HG03442 (cell line): ENCODE results near the gene MAP3K6.

Source experiments
- ATAC-seq: cut with Tn5 transposase; IDR thresholded peaks from one replicate; pipeline ENCODE4 v1.9.1; 2021; ENCODE audit warnings: mild to moderate bottlenecking, moderate library complexity; ENCODE audit not compliant: unreplicated experiment

MAP3K6 gene

GRCh38 chr1:27379564-27380122, 12.9 kb upstream of the MAP3K6 start:
- ATAC-seq = no peak

DNA sequence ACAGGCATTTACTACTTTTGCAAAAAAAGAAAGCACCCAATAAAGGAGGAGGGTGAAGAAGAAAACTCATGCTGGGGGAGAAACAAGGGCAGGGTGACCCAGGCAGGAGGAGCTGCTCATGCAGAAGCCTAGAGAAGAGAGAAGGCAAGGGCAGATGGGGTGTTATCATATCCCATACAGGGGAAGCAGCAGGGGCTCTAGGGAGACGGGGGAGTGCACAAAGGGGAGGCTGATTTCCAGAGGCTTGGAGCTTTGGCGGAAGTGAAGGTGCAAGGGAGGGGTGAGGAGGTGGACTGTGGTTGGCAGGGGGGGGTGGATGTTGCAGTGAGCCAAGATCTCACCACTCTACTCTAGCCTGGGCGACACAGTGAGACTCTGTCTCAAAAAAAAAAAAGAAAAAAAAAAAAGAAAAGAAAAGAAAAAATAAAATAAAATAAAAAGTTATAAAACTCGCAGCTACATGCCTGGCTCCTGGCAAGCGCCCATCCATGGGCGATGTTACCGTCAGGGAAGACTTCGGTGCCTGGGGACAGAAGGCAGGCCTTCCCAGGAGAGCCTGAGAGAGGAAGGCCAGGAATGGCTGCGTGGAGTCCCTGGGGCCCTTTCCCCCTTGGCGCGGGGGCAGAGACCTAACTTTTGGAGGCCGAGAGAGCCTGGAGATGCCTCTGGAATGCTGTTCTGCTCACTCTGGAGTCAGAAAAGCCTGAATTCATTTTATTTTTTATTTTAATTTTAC, 11.2 kb upstream of the MAP3K6 start:
- no peak for ATAC-seq

GRCh38 chr1:27374362-27375086, 7.8 kb upstream of the MAP3K6 start, which contains the start of gene FCN3:
FCN3 (minus strand) TSS chr1:27374824; CDS start chr1:27374818, 6 bp downstream.
- no peak for ATAC-seq

GRCh38 chr1:27372808-27373690, 6.3 kb upstream of the MAP3K6 start:
- no peak for ATAC-seq

GRCh38 chr1:27372022-27372807, 5.5 kb upstream of the MAP3K6 start:
- ATAC-seq = no peak

- no peak for ATAC-seq
Observed at GRCh38 chr1:27368869-27369582, 2.3 kb upstream of the MAP3K6 start.

- no peak for ATAC-seq
Observed at GRCh38 chr1:27367160-27367650, 444 bp upstream of the MAP3K6 start.

DNA sequence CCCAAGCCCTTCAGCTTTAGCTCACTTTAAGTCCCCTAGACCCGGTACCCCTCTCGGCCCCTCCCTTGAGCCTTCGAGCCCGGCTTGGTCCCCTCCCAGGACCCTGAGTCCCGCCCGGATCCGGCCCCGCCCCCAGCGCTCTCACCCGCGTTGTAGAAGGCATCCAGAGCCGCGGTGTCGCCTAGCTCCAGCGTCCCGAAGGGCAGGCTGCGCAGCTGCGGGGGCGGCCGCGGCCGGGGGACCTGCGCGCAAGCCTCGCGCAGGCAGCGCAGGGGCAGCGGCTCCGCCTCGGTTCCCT, 699 bp downstream of the MAP3K6 start:
- ATAC-seq = peak; percentile 31

DNA sequence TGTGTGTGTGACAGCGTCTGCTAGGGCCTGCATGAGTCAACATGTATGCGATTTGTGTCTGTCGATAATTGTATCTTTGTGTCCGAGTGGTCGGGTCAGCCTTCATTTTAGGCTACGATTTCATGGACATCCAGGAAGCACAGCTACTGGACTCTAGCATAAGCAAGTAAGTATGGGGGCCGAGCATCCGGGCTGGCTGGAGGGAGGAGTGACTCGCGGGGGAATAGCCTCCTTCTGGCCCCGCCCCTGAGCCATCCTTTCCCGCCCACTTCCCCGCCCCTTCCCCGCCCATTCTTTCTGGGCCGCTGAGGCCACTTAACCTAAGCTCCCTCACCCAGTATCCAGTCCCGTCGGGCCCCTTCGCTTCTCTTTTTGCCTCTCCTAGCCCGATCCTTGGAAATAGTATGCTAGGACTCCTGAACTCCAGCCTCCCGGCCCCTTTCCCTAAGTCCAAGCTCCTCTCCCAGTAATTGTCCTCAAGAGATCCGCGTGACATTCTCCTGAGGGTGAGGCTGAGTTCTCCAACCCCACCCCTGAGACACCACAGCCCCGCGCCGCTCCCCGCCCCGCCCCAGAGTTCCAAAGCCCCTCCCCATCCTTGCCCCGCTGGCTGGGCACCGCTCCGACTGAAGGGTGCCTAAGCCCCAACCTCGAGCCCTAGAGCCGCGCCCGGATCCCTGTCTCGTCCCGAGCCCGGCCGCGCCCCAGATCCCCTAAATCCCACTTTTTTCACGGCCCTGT, 1.2 kb downstream of the MAP3K6 start:
- ATAC-seq = peak; percentile 9

- ATAC-seq = no peak
Observed at GRCh38 chr1:27364696-27365371, 1.9 kb downstream of the MAP3K6 start.

DNA sequence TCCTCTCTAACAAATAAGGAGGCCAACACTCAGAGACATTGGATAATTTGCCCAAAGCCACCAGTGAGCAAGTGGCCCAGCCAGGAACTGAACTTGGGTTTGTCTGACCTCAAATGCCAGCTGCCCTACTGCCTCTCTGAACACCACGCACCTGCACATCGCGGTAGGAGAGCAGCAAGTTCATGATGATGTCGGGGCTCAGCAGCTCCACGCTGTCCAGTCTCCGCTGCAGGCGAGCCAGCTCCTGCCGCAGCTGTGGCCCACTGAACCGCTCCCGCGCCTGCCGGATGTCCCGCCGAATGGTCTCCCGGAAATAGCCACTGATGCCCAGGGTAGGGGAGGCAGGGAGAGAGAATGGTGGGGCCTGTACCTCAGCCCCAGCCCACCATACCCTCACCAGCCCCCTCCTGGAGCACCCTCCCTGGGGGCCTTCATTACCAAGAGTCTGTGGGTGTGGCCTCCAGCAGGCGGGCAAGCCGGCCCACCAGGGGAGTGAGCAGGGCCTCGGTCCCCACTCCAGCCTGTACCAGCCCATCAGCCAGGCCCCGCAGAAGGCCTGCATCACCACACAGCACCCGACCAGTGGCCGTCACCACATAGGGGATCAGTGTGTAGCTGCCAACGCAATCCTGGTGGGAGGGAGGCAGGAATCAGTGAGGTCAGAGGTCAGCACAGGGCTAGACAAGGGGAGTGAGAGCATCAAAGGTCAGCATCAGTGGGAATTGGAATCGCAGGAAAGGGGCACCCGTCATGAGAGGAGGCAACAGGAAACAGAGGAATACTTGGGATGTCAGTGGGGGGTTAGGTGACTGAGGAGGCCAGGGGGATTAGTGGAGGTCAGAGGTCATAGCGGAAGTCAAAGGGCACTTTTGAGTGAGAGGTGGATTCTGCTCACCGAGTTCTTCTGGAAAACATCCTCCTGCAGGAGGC, 2.7 kb downstream of the MAP3K6 start:
- ATAC-seq = no peak

GRCh38 chr1:27361553-27361952, 5.2 kb downstream of the MAP3K6 start:
- no peak for ATAC-seq

- ATAC-seq = no peak
Observed at GRCh38 chr1:27361044-27361402, 5.7 kb downstream of the MAP3K6 start.

DNA sequence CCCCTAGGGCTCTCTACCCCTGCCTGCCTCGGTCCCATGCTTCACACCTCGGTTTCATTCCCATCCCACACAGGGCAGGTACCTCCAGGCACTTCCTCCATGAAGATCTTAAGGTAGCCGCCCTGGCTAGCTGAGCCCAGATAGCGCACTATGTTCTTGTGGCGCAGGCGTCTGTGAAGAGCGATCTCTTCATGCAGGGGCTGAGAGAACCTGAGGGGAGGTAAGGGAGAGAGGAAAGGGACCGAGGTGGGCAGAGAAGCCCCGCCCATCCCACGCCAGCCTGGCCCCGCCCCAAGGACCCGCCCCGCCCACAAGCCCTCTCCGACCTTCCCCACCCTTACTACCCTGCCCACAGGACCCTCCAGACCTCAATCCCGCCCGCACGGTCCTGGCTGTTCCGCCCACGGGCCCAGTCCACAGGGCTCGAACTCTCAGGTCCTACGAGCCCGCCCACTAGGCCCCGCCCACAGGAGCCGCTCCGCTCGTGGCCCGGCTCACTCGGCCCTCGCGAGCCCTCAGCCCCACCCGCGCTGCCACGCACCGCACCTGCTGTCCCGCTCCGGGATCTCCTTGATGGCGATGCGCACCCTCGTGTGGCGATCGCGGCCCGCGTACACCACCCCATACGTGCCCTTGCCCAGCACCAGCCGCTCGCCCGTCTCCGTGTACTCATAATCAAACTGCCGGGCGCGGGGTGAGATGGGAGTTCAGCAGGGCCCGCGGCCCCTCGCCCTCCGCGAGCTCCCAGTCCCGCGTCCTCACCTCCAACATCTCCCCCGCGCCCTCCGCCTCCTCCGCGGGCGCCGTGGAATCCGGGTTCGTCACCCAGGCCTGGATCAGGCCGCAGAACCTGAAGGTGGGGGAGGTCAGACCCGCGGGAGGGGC, 6.4 kb downstream of the MAP3K6 start:
- ATAC-seq = no peak

GRCh38 chr1:27359822-27360158, 7.0 kb downstream of the MAP3K6 start:
- ATAC-seq = no peak

GRCh38 chr1:27358928-27359313, 7.8 kb downstream of the MAP3K6 start:
- no peak for ATAC-seq
